ENCODE results near the gene RXFP2. TPM values are rescaled to one million over a fixed set of nuclear protein-coding genes. Genes with fewer than 3 reads are reported as not detected.

Gene RXFP2
- total RNA-seq, 4 donors from 2014 or later: 0.19 to 0.44 TPM; not detected in 2

DNA sequence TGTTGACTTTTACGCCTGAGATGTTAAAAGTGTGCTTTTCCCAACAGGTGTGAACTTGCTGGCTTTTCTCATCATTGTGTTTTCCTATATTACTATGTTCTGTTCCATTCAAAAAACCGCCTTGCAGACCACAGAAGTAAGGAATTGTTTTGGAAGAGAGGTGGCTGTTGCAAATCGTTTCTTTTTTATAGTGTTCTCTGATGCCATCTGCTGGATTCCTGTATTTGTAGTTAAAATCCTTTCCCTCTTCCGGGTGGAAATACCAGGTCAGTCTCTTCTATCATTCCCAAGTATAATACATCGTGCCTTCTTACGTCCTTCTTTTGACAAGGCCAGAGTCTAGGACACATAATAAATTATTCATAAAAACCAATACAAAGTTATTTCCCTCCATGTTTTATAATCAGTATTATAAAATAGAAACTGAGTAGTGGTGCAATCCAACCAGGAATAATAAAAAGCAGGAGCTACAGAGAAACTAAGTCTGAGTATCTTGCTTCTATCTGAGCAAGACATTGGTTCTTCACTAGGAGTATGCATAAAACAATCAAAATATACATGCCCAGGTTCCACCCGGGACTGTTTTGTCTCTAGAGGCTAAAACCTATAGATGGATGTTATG is 57.9 kb downstream of the RXFP2 start:
- DNase-seq (ENCODE audit: low spot score in 2 of 2): no peak
- 24 to 26% methylated on average over 7 of the region's 7 CpGs for WGBS, 2 donors
- intact Hi-C loops (cut with DNase I; ENCODE audit: low total_unique reads): no loop called here
- no peak for TF ChIP-seq POLR2A (IDR thresholded peaks at IDR 0.05)
- TF ChIP-seq, protein P1, sequence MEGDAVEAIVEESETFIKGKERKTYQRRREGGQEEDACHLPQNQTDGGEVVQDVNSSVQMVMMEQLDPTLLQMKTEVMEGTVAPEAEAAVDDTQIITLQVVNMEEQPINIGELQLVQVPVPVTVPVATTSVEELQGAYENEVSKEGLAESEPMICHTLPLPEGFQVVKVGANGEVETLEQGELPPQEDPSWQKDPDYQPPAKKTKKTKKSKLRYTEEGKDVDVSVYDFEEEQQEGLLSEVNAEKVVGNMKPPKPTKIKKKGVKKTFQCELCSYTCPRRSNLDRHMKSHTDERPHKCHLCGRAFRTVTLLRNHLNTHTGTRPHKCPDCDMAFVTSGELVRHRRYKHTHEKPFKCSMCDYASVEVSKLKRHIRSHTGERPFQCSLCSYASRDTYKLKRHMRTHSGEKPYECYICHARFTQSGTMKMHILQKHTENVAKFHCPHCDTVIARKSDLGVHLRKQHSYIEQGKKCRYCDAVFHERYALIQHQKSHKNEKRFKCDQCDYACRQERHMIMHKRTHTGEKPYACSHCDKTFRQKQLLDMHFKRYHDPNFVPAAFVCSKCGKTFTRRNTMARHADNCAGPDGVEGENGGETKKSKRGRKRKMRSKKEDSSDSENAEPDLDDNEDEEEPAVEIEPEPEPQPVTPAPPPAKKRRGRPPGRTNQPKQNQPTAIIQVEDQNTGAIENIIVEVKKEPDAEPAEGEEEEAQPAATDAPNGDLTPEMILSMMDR (IDR thresholded peaks at IDR 0.05): no peak
- H3K4me3 ChIP-seq (ENCODE audit: low read depth, poor library complexity, severe bottlenecking): no peak overlapping the region

DNA sequence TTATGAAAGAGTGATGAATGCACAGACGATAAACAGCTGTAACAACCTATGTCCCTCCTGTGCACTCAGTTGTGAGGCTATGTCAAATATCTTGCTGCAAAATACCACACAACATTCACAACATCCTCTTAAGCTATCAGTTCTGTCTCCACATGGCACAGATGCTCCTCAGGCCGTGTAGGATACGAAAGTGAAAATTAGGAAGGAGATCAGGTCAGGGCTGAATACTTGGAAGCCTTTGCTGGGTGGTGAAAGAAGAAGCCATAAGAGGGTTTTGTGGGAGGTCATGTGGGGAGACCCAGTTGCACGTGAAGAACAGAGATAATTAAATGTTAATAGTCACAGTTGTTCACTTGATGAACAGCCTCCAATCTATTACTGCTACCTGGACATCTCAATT is 58.9 kb downstream of the RXFP2 start:
- 67 to 74% methylated on average over 4 of the region's 4 CpGs for WGBS, 2 donors
- no peak for TF ChIP-seq POLR2A (IDR thresholded peaks at IDR 0.05)
- TF ChIP-seq, protein P1 (IDR thresholded peaks at IDR 0.05): no peak
- H3K4me3 ChIP-seq (ENCODE audit: low read depth, poor library complexity, severe bottlenecking): no peak overlapping the region
- DNase-seq (ENCODE audit: low spot score in 2 of 2): no peak
- intact Hi-C loops (cut with DNase I; ENCODE audit: low total_unique reads): no loop called here

DNA sequence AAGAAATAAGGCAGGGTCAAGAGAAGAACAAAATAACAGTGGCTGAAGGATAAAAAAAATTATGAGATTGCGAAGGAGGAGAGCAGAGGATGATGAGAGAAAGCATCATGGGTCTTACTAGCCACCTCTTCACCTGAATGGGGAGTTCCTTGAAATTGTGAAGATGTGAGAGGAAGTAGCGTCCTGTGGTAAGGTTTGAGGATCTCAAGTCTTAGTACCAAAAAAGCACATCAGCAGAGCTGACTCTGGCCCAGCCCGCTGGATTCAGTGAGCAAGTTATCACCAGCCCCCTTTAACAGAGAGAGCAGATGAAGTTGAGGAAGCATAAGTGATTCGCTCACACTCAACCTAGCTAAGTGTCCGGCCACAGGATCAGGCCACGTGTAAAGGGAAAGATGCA is 61.8 kb downstream of the RXFP2 start:
- WGBS, 2 donors: 73 to 92% methylated on average over 6 of the region's 6 CpGs
- TF ChIP-seq, protein P1 (IDR thresholded peaks at IDR 0.05): no peak
- no peak for TF ChIP-seq POLR2A (IDR thresholded peaks at IDR 0.05)
- DNase-seq (ENCODE audit: low spot score in 2 of 2): no peak
- no peak overlapping the region for H3K4me3 ChIP-seq (ENCODE audit: low read depth, poor library complexity, severe bottlenecking)
- intact Hi-C loops (cut with DNase I; ENCODE audit: low total_unique reads): no loop called here

DNA sequence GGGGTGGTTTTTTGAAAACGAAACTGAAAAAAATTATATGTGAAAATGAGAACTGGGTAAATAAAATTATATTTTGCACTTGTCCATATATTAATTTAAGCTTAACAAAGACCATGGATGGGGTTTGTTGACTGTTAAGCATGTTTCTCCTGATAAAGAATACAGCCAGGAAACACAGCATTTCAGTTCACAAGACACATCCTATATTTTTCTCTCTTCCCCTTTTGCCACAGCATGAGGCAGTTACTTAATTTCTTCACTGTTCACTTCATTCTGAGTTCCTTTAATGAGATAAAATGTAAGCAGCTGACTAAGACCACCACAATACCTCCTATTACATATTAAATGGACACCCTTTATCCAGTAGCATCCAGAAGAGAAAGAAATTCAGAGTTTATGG is 64.0 kb downstream of the RXFP2 start:
- WGBS, 2 donors: 68 to 84% methylated on average over 1 of the region's 1 CpG
- no peak overlapping the region for H3K4me3 ChIP-seq (ENCODE audit: low read depth, poor library complexity, severe bottlenecking)
- no peak for DNase-seq (ENCODE audit: low spot score in 2 of 2)
- TF ChIP-seq, protein P1 (IDR thresholded peaks at IDR 0.05): no peak
- no peak for TF ChIP-seq POLR2A (IDR thresholded peaks at IDR 0.05)
- intact Hi-C loops (cut with DNase I; ENCODE audit: low total_unique reads): no loop called here

DNA sequence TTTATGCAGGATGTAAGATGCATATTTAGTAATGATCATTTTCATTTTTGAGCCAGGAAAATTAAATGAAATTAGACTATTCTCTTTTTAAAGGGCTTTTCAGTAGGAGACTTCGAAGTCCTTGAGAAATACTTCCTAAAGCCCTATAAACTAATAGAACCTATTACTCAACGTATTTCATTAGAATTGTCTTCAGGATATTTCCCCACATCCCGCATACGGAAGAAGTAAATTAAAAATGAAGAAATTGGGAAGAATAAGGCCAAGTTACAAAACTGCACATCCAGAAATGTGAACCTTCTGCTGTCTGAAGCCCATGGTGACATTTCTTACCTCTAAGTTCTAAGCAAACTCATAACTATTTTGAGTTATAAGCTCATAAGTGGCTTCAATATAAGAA is 66.5 kb downstream of the RXFP2 start:
- DNase-seq (ENCODE audit: low spot score in 2 of 2): no peak
- TF ChIP-seq POLR2A (IDR thresholded peaks at IDR 0.05): no peak
- TF ChIP-seq, protein P1 (IDR thresholded peaks at IDR 0.05): no peak
- no peak overlapping the region for H3K4me3 ChIP-seq (ENCODE audit: low read depth, poor library complexity, severe bottlenecking)
- intact Hi-C loops (cut with DNase I; ENCODE audit: low total_unique reads): no loop called here
- 85 to 92% methylated on average over 4 of the region's 4 CpGs for WGBS, 2 donors

DNA sequence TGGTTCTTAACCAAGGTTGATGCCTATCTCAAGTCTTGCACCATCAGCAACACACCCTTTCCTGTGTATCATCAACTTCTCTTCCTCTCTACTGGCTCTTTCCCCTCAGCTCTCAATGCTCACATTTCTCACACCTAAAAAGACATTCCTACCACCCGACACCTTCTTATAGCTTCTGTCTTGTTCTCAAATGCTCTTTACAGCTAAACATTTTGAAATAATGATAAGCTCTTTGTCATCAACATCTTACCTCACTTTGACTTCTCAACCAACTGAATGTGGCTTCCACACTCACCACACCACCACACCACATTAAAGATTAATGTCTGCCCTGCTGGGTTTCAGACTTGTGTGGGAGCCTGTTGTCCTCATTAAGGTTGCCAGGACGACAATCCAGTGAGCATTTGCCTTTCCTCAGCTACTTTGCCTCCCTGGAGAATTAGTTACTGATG is 67.8 kb downstream of the RXFP2 start:
- TF ChIP-seq POLR2A (IDR thresholded peaks at IDR 0.05): no peak
- TF ChIP-seq, protein P1 (IDR thresholded peaks at IDR 0.05): no peak
- 61 to 63% methylated on average over 2 of the region's 2 CpGs for WGBS, 2 donors
- intact Hi-C loops (cut with DNase I; ENCODE audit: low total_unique reads): no loop called here
- no peak for DNase-seq (ENCODE audit: low spot score in 2 of 2)
- H3K4me3 ChIP-seq (ENCODE audit: low read depth, poor library complexity, severe bottlenecking): no peak overlapping the region

All from lower leg skin (tissue), 4 donors.